Cardiac fibroblast (primary cell): ENCODE data around the gene PIGP.

Experiments used
- DNase-seq, 2 donors: peaks; one replicate each; pipeline versions ENCODE4 v3.0.0 to v3.0.0-alpha.2; 2010; ENCODE audit warnings: low read depth in 2 of 2
- H3K4me3 ChIP-seq, 2 donors: replicated peaks in 1 of 2; 1 replicate in 1 of 2; 2 replicates in 1 of 2; pipeline ENCODE4 v1.5.1; 2011; ENCODE audit warnings: low read depth in 2 of 2, low read length in 2 of 2, mild to moderate bottlenecking in 2 of 2, moderate library complexity in 1 of 2
- CTCF ChIP-seq: IDR thresholded peaks from one replicate; pipeline ENCODE4 v1.5.1; 2011; ENCODE audit warnings: low read depth, mild to moderate bottlenecking, low read length, inconsistent platforms

PIGP gene

GRCh38 chr21:37017951-37018679 is 54.8 kb downstream of the PIGP start:
- DNase-seq, result no peak
- no peak for TF ChIP-seq CTCF
- H3K4me3 ChIP-seq, result no peak overlapping the region
